Measurements from ENCODE around the gene B3GNT2. TPM values are rescaled to one million over a fixed set of nuclear protein-coding genes. Genes with fewer than 3 reads are reported as not detected.
A peak's percentile ranks its signal among the peaks of the same experiment; 100 is the strongest.

B3GNT2 gene
- total RNA-seq, 3 donors from 2014 or later (not counting 1 experiment from before 2014, with no cell fraction given): 51.9 to 68.0 (median 54.0) TPM

DNA sequence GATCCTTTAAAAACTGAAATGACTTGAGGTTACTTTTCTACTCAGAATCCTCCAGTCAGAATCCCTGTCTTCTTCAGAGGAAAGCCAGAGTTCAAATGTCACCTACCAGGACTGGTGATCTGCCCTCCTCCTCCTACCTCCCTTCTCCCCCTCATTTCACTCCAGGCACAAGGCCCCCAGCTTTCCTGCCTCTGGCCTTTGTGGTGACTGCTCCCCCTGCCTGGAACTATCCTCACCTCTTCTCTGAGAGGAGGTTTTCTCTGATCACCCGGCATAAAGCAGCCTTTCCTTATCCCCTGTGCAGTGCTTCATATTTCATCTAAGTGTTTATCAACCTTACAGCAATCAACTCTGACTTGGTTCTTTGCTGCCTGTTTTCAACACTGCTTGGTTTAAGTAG, 6.8 kb downstream of the B3GNT2 start:
- Histone ChIP-seq H3K4me1 (ENCODE audit: control insufficient read depth, insufficient read depth, low read length) (peaks cover 47% of the 10 kb centered on the region), H3K4me3 (ENCODE audit: low read length) (no peak overlapping the region), H3K36me3 (ENCODE audit: control insufficient read depth, insufficient read depth, low read length) (no peaks in the 10 kb centered on the region), H3K9me3 (ENCODE audit: control insufficient read depth, insufficient read depth, low read length) (no peaks in the 10 kb centered on the region), H3K27me3 (ENCODE audit: control insufficient read depth, insufficient read depth, low read length) (no peaks in the 10 kb centered on the region), H3K27ac (ENCODE audit: low read length) (peak overlapping the region; percentile 13)
- H3K27ac Mint-ChIP-seq: peak overlapping the region; percentile 56 to 82
- ATAC-seq: no peak
- intact Hi-C loops (cut with micrococcal nuclease): no loop called here
- peak overlapping the region; percentile 73 for H3K4me3 Mint-ChIP-seq
- no peak for DNase-seq
- peaks cover 95 to 97% of the 10 kb centered on the region in 2 donors for H3K4me1 Mint-ChIP-seq
- H3K27me3 Mint-ChIP-seq (ENCODE audit: low read depth in 2 of 2): no peaks in the 10 kb centered on the region
- WGBS (ENCODE audit: insufficient coverage): 36% methylated on average over 1 of the region's 1 CpG
- H3K9me3 Mint-ChIP-seq: no peaks in the 10 kb centered on the region
- H3K36me3 Mint-ChIP-seq: no peaks in the 10 kb centered on the region
- TF ChIP-seq, protein P1, sequence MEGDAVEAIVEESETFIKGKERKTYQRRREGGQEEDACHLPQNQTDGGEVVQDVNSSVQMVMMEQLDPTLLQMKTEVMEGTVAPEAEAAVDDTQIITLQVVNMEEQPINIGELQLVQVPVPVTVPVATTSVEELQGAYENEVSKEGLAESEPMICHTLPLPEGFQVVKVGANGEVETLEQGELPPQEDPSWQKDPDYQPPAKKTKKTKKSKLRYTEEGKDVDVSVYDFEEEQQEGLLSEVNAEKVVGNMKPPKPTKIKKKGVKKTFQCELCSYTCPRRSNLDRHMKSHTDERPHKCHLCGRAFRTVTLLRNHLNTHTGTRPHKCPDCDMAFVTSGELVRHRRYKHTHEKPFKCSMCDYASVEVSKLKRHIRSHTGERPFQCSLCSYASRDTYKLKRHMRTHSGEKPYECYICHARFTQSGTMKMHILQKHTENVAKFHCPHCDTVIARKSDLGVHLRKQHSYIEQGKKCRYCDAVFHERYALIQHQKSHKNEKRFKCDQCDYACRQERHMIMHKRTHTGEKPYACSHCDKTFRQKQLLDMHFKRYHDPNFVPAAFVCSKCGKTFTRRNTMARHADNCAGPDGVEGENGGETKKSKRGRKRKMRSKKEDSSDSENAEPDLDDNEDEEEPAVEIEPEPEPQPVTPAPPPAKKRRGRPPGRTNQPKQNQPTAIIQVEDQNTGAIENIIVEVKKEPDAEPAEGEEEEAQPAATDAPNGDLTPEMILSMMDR (IDR thresholded peaks at IDR 0.05): no peak

DNA sequence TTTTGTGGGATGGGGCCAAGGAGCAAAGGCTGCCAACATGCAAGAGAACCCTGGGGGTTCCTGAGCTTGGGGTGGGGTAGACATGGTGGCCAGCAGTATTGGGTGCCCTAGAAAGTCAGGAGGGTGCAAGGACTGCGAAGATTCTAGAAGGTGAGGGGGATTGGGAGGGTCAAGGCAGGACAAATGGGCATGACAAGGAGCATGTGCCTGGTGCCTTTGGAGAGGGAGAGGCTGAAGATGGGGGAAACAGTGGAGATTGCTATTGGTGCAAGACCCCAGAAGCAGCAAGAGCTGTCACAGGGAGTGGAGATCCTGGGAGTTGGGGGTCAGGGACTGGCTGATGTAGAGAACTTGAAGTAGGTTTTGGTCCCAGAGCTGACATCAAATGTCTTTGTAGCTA, 7.5 kb downstream of the B3GNT2 start:
- Histone ChIP-seq H3K4me3 (ENCODE audit: low read length) (no peak overlapping the region), H3K36me3 (ENCODE audit: control insufficient read depth, insufficient read depth, low read length) (no peaks in the 10 kb centered on the region), H3K9me3 (ENCODE audit: control insufficient read depth, insufficient read depth, low read length) (no peaks in the 10 kb centered on the region), H3K27ac (ENCODE audit: low read length) (no peak overlapping the region), H3K27me3 (ENCODE audit: control insufficient read depth, insufficient read depth, low read length) (no peaks in the 10 kb centered on the region), H3K4me1 (ENCODE audit: control insufficient read depth, insufficient read depth, low read length) (peaks cover 52% of the 10 kb centered on the region)
- intact Hi-C loops (cut with micrococcal nuclease): no loop called here
- TF ChIP-seq, protein P1 (IDR thresholded peaks at IDR 0.05): no peak
- peaks cover 95 to 97% of the 10 kb centered on the region in 2 donors for H3K4me1 Mint-ChIP-seq
- peak overlapping the region; percentile 56 to 82 for H3K27ac Mint-ChIP-seq
- no peaks in the 10 kb centered on the region for H3K27me3 Mint-ChIP-seq (ENCODE audit: low read depth in 2 of 2)
- DNase-seq (no peak), ATAC-seq (no peak)
- H3K36me3 Mint-ChIP-seq: no peaks in the 10 kb centered on the region
- H3K4me3 Mint-ChIP-seq: no peak overlapping the region
- H3K9me3 Mint-ChIP-seq: no peaks in the 10 kb centered on the region
- 100% methylated on average over 1 of the region's 1 CpG for WGBS (ENCODE audit: insufficient coverage)

DNA sequence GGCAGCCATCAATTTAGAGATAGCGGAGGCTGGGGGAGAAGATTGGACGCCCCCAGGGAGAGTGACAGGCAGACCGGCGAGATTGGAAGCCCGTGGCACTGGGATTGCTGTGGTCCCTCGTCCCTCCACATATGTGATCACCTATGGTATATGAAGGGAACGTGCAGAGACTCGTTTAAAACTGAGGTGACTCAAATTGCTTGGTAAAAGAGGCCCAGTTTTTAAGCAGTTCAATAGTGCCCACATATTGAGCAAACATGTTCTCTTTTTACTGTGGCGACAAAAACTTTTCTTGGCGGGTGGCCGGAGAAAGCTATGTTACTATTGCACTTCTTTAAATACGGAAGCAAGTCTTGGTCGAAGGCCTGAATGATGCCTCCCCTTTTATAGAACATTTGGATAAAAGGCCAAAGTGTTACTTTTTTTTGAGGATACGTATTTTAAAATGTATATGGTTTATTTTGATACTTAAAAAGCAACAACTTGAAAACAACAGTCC, 9.1 kb downstream of the B3GNT2 start:
- no peaks in the 10 kb centered on the region for H3K9me3 Mint-ChIP-seq
- Histone ChIP-seq H3K4me3 (ENCODE audit: low read length) (no peak overlapping the region), H3K27me3 (ENCODE audit: control insufficient read depth, insufficient read depth, low read length) (no peaks in the 10 kb centered on the region), H3K9me3 (ENCODE audit: control insufficient read depth, insufficient read depth, low read length) (no peaks in the 10 kb centered on the region), H3K27ac (ENCODE audit: low read length) (no peak overlapping the region), H3K36me3 (ENCODE audit: control insufficient read depth, insufficient read depth, low read length) (no peaks in the 10 kb centered on the region), H3K4me1 (ENCODE audit: control insufficient read depth, insufficient read depth, low read length) (peaks cover 62% of the 10 kb centered on the region)
- H3K4me3 Mint-ChIP-seq: peak overlapping the region; percentile 36
- no peak for ATAC-seq
- no peak for DNase-seq
- no peaks in the 10 kb centered on the region for H3K27me3 Mint-ChIP-seq (ENCODE audit: low read depth in 2 of 2)
- intact Hi-C loops (cut with micrococcal nuclease): no loop called here
- TF ChIP-seq, protein P1 (IDR thresholded peaks at IDR 0.05): no peak
- 91% methylated on average over 12 of the region's 14 CpGs for WGBS (ENCODE audit: insufficient coverage)
- H3K4me1 Mint-ChIP-seq: peaks cover 97 to 100% of the 10 kb centered on the region in 2 donors
- peak overlapping the region; percentile 93 for H3K27ac Mint-ChIP-seq
- no peaks in the 10 kb centered on the region for H3K36me3 Mint-ChIP-seq

DNA sequence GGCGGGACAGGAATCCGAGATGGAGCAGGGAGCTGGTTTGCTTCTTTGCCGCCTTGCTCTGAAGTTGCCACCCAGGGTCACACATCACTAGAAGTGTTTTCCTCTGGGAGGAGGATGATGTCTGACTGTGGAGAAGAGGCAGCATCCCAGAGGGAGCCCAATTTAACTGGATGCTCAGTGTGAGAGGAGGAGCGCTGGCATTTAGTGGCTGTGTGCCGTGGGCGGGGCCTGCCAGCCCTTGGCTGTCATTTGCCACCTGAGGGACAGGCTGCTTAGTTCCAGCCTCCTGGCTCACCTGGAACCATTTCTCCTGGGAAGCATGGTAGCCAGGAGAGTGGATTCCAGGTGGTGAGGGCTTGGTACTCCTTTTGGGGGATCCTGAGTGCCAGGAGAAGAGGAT, 9.6 kb downstream of the B3GNT2 start:
- Mint-ChIP-seq H3K27me3 (ENCODE audit: low read depth in 2 of 2) (no peaks in the 10 kb centered on the region), H3K9me3 (no peaks in the 10 kb centered on the region), H3K4me3 (peak overlapping the region; percentile 36), H3K36me3 (no peaks in the 10 kb centered on the region), H3K4me1 (peaks cover 96 to 98% of the 10 kb centered on the region in 2 donors), H3K27ac (peak overlapping the region; percentile 93)
- ATAC-seq (no peak), DNase-seq (no peak)
- no peaks in the 10 kb centered on the region for H3K36me3 ChIP-seq (ENCODE audit: control insufficient read depth, insufficient read depth, low read length)
- TF ChIP-seq, protein P1 (IDR thresholded peaks at IDR 0.05): no peak
- H3K9me3 ChIP-seq (ENCODE audit: control insufficient read depth, insufficient read depth, low read length): no peaks in the 10 kb centered on the region
- H3K4me1 ChIP-seq (ENCODE audit: control insufficient read depth, insufficient read depth, low read length): peaks cover 59% of the 10 kb centered on the region
- intact Hi-C loops (cut with micrococcal nuclease): no loop called here
- H3K27ac ChIP-seq (ENCODE audit: low read length): no peak overlapping the region
- no peak overlapping the region for H3K4me3 ChIP-seq (ENCODE audit: low read length)
- WGBS (ENCODE audit: insufficient coverage): 97% methylated on average over 6 of the region's 6 CpGs
- H3K27me3 ChIP-seq (ENCODE audit: control insufficient read depth, insufficient read depth, low read length): no peaks in the 10 kb centered on the region

Measured in natural killer cell (primary cell).